GM12801 (cell line): ENCODE data around the gene SMCHD1.

Experiments
- CTCF ChIP-seq: IDR thresholded peaks from one replicate; pipeline ENCODE4 v1.5.1; 2011; ENCODE audit warnings: control low read depth; ENCODE audit not compliant: insufficient read length; ENCODE audit errors: extremely low read depth

The SMCHD1 gene

GRCh38 chr18:2846636-2847316 lies 191.2 kb downstream of the SMCHD1 start, which contains the start of gene EMILIN2:
EMILIN2 (plus strand) TSS chr18:2847006; CDS start chr18:2847189, 183 bp downstream.
- TF ChIP-seq CTCF: no peak

GRCh38 chr18:2847317-2848246 lies 192.1 kb downstream of the SMCHD1 start:
- TF ChIP-seq CTCF: no peak

- TF ChIP-seq CTCF: no peak
Measured at GRCh38 chr18:2848247-2849246, 193.0 kb downstream of the SMCHD1 start.

GRCh38 chr18:2850816-2851215 lies 195.3 kb downstream of the SMCHD1 start:
- TF ChIP-seq CTCF: no peak

- no peak for TF ChIP-seq CTCF
Measured at GRCh38 chr18:2851771-2852170, 196.2 kb downstream of the SMCHD1 start.

- no peak for TF ChIP-seq CTCF
Measured at GRCh38 chr18:2853173-2853925, 197.8 kb downstream of the SMCHD1 start.
